HG02610 (cell line): ENCODE results near the gene PRAMEF6.
"Not testable (repeated sequence)": the region's sequence is repeated elsewhere in the genome, so short reads cannot be mapped to it uniquely, and the experiment has no call there.

Experiments
- ATAC-seq: cut with Tn5 transposase; IDR thresholded peaks from one replicate; pipeline ENCODE4 v1.9.1; 2021; ENCODE audit warnings: mild to moderate bottlenecking, moderate library complexity; ENCODE audit not compliant: unreplicated experiment

The PRAMEF6 gene

GRCh38 chr1:12947480-12947879 is at the start of gene PRAMEF6:
Gene PRAMEF6 (minus strand): TSS chr1:12947580. CDS start chr1:12942518, 5,062 bp downstream.
- ATAC-seq: not testable (repeated sequence)

- not testable (repeated sequence) for ATAC-seq
Measured at GRCh38 chr1:12924368-12924767, 23.0 kb downstream of the PRAMEF6 start.

GRCh38 chr1:12921749-12922148 is 25.6 kb downstream of the PRAMEF6 start:
- not testable (repeated sequence) for ATAC-seq

GRCh38 chr1:12916310-12916709 is 31.1 kb downstream of the PRAMEF6 start, which contains the start of gene PRAMEF7:
Gene PRAMEF7 (plus strand): TSS chr1:12916610. CDS start chr1:12917693, 1,083 bp downstream.
- ATAC-seq: not testable (repeated sequence)

GRCh38 chr1:12903793-12904572 is 43.4 kb downstream of the PRAMEF6 start:
- not testable (repeated sequence) for ATAC-seq

GRCh38 chr1:12899186-12899585 is 48.2 kb downstream of the PRAMEF6 start:
- not testable (repeated sequence) for ATAC-seq

GRCh38 chr1:12898170-12898569 is 49.2 kb downstream of the PRAMEF6 start, which contains the start of gene PRAMEF10:
Gene PRAMEF10 (minus strand): TSS chr1:12898270. CDS start chr1:12895847, 2,423 bp downstream.
- not testable (repeated sequence) for ATAC-seq
